ENCODE results near the gene S100A4.

Gene S100A4

GRCh38 chr1:153561466-153561985 lies 15.9 kb upstream of the S100A4 start:
- H3K9ac ChIP-seq (ENCODE audit: low read length in 5 of 5): no peak overlapping the region
- H3K4me1 ChIP-seq (ENCODE audit: control insufficient read depth in 5 of 5, insufficient read depth in 5 of 5, low read length in 5 of 5): peaks cover 5 to 19% (median 13%) of the 10 kb centered on the region in 5 donors
- H3K9me3 ChIP-seq (ENCODE audit: control insufficient read depth in 5 of 5, low read length in 5 of 5): no peaks in the 10 kb centered on the region
- H3K27ac ChIP-seq (ENCODE audit: low read depth, low read length): no peak overlapping the region
- no peaks in the 10 kb centered on the region for H3K27me3 ChIP-seq (ENCODE audit: control insufficient read depth in 5 of 5, insufficient read depth in 4 of 5, low read length in 5 of 5)
- no peaks in the 10 kb centered on the region for H3K36me3 ChIP-seq (ENCODE audit: control insufficient read depth in 5 of 5, insufficient read depth in 5 of 5, low read length in 5 of 5)
- no peak overlapping the region for H3K4me3 ChIP-seq (ENCODE audit: low read depth in 1 of 5, low read length in 5 of 5)

- no peaks in the 10 kb centered on the region for H3K27me3 ChIP-seq (ENCODE audit: control insufficient read depth in 5 of 5, insufficient read depth in 4 of 5, low read length in 5 of 5)
- H3K9ac ChIP-seq (ENCODE audit: low read length in 5 of 5): no peak overlapping the region
- H3K9me3 ChIP-seq (ENCODE audit: control insufficient read depth in 5 of 5, low read length in 5 of 5): no peaks in the 10 kb centered on the region
- H3K27ac ChIP-seq (ENCODE audit: low read depth, low read length): no peak overlapping the region
- H3K4me3 ChIP-seq (ENCODE audit: low read depth in 1 of 5, low read length in 5 of 5): no peak overlapping the region
- peaks cover 2 to 13% (median 8%) of the 10 kb centered on the region in 5 donors for H3K4me1 ChIP-seq (ENCODE audit: control insufficient read depth in 5 of 5, insufficient read depth in 5 of 5, low read length in 5 of 5)
- H3K36me3 ChIP-seq (ENCODE audit: control insufficient read depth in 5 of 5, insufficient read depth in 5 of 5, low read length in 5 of 5): no peaks in the 10 kb centered on the region
These were observed 15.3 kb upstream of the S100A4 start for GRCh38 chr1:153560771-153561465.

GRCh38 chr1:153560241-153560640 lies 14.6 kb upstream of the S100A4 start:
- Histone ChIP-seq H3K4me1 (ENCODE audit: control insufficient read depth in 5 of 5, insufficient read depth in 5 of 5, low read length in 5 of 5) (peaks cover 0 to 6% (median 2%) of the 10 kb centered on the region in 5 donors), H3K4me3 (ENCODE audit: low read depth in 1 of 5, low read length in 5 of 5) (no peak overlapping the region), H3K9me3 (ENCODE audit: control insufficient read depth in 5 of 5, low read length in 5 of 5) (no peaks in the 10 kb centered on the region), H3K27me3 (ENCODE audit: control insufficient read depth in 5 of 5, insufficient read depth in 4 of 5, low read length in 5 of 5) (no peaks in the 10 kb centered on the region), H3K27ac (ENCODE audit: low read depth, low read length) (no peak overlapping the region), H3K9ac (ENCODE audit: low read length in 5 of 5) (no peak overlapping the region), H3K36me3 (ENCODE audit: control insufficient read depth in 5 of 5, insufficient read depth in 5 of 5, low read length in 5 of 5) (no peaks in the 10 kb centered on the region)

- Histone ChIP-seq H3K27me3 (ENCODE audit: control insufficient read depth in 5 of 5, insufficient read depth in 4 of 5, low read length in 5 of 5) (no peaks in the 10 kb centered on the region), H3K4me3 (ENCODE audit: low read depth in 1 of 5, low read length in 5 of 5) (no peak overlapping the region), H3K4me1 (ENCODE audit: control insufficient read depth in 5 of 5, insufficient read depth in 5 of 5, low read length in 5 of 5) (peaks cover 9 to 15% (median 12%) of the 10 kb centered on the region in 5 donors), H3K36me3 (ENCODE audit: control insufficient read depth in 5 of 5, insufficient read depth in 5 of 5, low read length in 5 of 5) (no peaks in the 10 kb centered on the region), H3K9ac (ENCODE audit: low read length in 5 of 5) (no peak overlapping the region), H3K9me3 (ENCODE audit: control insufficient read depth in 5 of 5, low read length in 5 of 5) (no peaks in the 10 kb centered on the region), H3K27ac (ENCODE audit: low read depth, low read length) (no peak overlapping the region)
These were observed 12.3 kb upstream of the S100A4 start for GRCh38 chr1:153557877-153558276.

- Histone ChIP-seq H3K4me1 (ENCODE audit: control insufficient read depth in 5 of 5, insufficient read depth in 5 of 5, low read length in 5 of 5) (peaks cover 9 to 17% (median 12%) of the 10 kb centered on the region in 5 donors), H3K4me3 (ENCODE audit: low read depth in 1 of 5, low read length in 5 of 5) (no peak overlapping the region), H3K9ac (ENCODE audit: low read length in 5 of 5) (no peak overlapping the region), H3K27ac (ENCODE audit: low read depth, low read length) (no peak overlapping the region), H3K36me3 (ENCODE audit: control insufficient read depth in 5 of 5, insufficient read depth in 5 of 5, low read length in 5 of 5) (no peaks in the 10 kb centered on the region), H3K27me3 (ENCODE audit: control insufficient read depth in 5 of 5, insufficient read depth in 4 of 5, low read length in 5 of 5) (no peaks in the 10 kb centered on the region), H3K9me3 (ENCODE audit: control insufficient read depth in 5 of 5, low read length in 5 of 5) (no peaks in the 10 kb centered on the region)
These were observed 10.7 kb upstream of the S100A4 start for GRCh38 chr1:153556348-153556747.

- H3K9me3 ChIP-seq (ENCODE audit: control insufficient read depth in 5 of 5, low read length in 5 of 5): no peaks in the 10 kb centered on the region
- H3K27me3 ChIP-seq (ENCODE audit: control insufficient read depth in 5 of 5, insufficient read depth in 4 of 5, low read length in 5 of 5): peaks cover 0 to 4% (median 0%) of the 10 kb centered on the region in 5 donors
- H3K36me3 ChIP-seq (ENCODE audit: control insufficient read depth in 5 of 5, insufficient read depth in 5 of 5, low read length in 5 of 5): peaks cover 0 to 3% (median 0%) of the 10 kb centered on the region in 5 donors
- H3K4me3 ChIP-seq (ENCODE audit: low read depth in 1 of 5, low read length in 5 of 5): no peak overlapping the region
- H3K27ac ChIP-seq (ENCODE audit: low read depth, low read length): peak overlapping the region; percentile 50
- H3K9ac ChIP-seq (ENCODE audit: low read length in 5 of 5): peak overlapping the region in 1 of 5 donors; percentile 16
- peaks cover 23 to 36% (median 28%) of the 10 kb centered on the region in 5 donors for H3K4me1 ChIP-seq (ENCODE audit: control insufficient read depth in 5 of 5, insufficient read depth in 5 of 5, low read length in 5 of 5)
These were observed 8.4 kb upstream of the S100A4 start for GRCh38 chr1:153553830-153554541.

- no peak overlapping the region for H3K27ac ChIP-seq (ENCODE audit: low read depth, low read length)
- H3K4me3 ChIP-seq (ENCODE audit: low read depth in 1 of 5, low read length in 5 of 5): no peak overlapping the region
- H3K9ac ChIP-seq (ENCODE audit: low read length in 5 of 5): no peak overlapping the region
These were observed 7.5 kb upstream of the S100A4 start for GRCh38 chr1:153553096-153553495.

GRCh38 chr1:153552335-153552734 lies 6.7 kb upstream of the S100A4 start:
- peaks cover 0 to 3% (median 0%) of the 10 kb centered on the region in 5 donors for H3K36me3 ChIP-seq (ENCODE audit: control insufficient read depth in 5 of 5, insufficient read depth in 5 of 5, low read length in 5 of 5)
- H3K9me3 ChIP-seq (ENCODE audit: control insufficient read depth in 5 of 5, low read length in 5 of 5): no peaks in the 10 kb centered on the region
- peaks cover 30 to 50% (median 42%) of the 10 kb centered on the region in 5 donors for H3K4me1 ChIP-seq (ENCODE audit: control insufficient read depth in 5 of 5, insufficient read depth in 5 of 5, low read length in 5 of 5)
- H3K27me3 ChIP-seq (ENCODE audit: control insufficient read depth in 5 of 5, insufficient read depth in 4 of 5, low read length in 5 of 5): peaks cover 0 to 4% (median 0%) of the 10 kb centered on the region in 5 donors
- no peak overlapping the region for H3K9ac ChIP-seq (ENCODE audit: low read length in 5 of 5)
- H3K27ac ChIP-seq (ENCODE audit: low read depth, low read length): no peak overlapping the region
- H3K4me3 ChIP-seq (ENCODE audit: low read depth in 1 of 5, low read length in 5 of 5): no peak overlapping the region

More at GRCh38 chr1:153553096-153553495, 7.5 kb upstream of the S100A4 start:
- peaks cover 0 to 4% (median 0%) of the 10 kb centered on the region in 5 donors for H3K27me3 ChIP-seq (ENCODE audit: control insufficient read depth in 5 of 5, insufficient read depth in 4 of 5, low read length in 5 of 5)
- H3K36me3 ChIP-seq (ENCODE audit: control insufficient read depth in 5 of 5, insufficient read depth in 5 of 5, low read length in 5 of 5): peaks cover 0 to 3% (median 0%) of the 10 kb centered on the region in 5 donors
- H3K9me3 ChIP-seq (ENCODE audit: control insufficient read depth in 5 of 5, low read length in 5 of 5): no peaks in the 10 kb centered on the region
- peaks cover 30 to 44% (median 35%) of the 10 kb centered on the region in 5 donors for H3K4me1 ChIP-seq (ENCODE audit: control insufficient read depth in 5 of 5, insufficient read depth in 5 of 5, low read length in 5 of 5)

GRCh38 chr1:153550827-153551500 lies 5.4 kb upstream of the S100A4 start:
- H3K9ac ChIP-seq (ENCODE audit: low read length in 5 of 5): no peak overlapping the region
- H3K9me3 ChIP-seq (ENCODE audit: control insufficient read depth in 5 of 5, low read length in 5 of 5): no peaks in the 10 kb centered on the region
- peaks cover 0 to 3% (median 0%) of the 10 kb centered on the region in 5 donors for H3K36me3 ChIP-seq (ENCODE audit: control insufficient read depth in 5 of 5, insufficient read depth in 5 of 5, low read length in 5 of 5)
- H3K4me3 ChIP-seq (ENCODE audit: low read depth in 1 of 5, low read length in 5 of 5): no peak overlapping the region
- H3K4me1 ChIP-seq (ENCODE audit: control insufficient read depth in 5 of 5, insufficient read depth in 5 of 5, low read length in 5 of 5): peaks cover 32 to 64% (median 56%) of the 10 kb centered on the region in 5 donors
- H3K27me3 ChIP-seq (ENCODE audit: control insufficient read depth in 5 of 5, insufficient read depth in 4 of 5, low read length in 5 of 5): peaks cover 0 to 4% (median 0%) of the 10 kb centered on the region in 5 donors
- peak overlapping the region; percentile 84 for H3K27ac ChIP-seq (ENCODE audit: low read depth, low read length)
